OCI-LY1 (cell line): ENCODE data around the gene ZNF778.

ENCODE experiments used
- H2AFZ ChIP-seq: fragments of 200-600 bp; sonication (generic), shearing (Covaris generic); 2 replicates; pipeline ENCODE4 v1.6.0; 2014; ENCODE audit warnings: antibody characterized with exemption, mild to moderate bottlenecking, low read length
- H3F3A ChIP-seq: fragments of 200-600 bp; sonication (generic), shearing (Covaris generic); 2 replicates; pipeline ENCODE4 v1.6.0; 2014; ENCODE audit warnings: mild to moderate bottlenecking, antibody characterized with exemption, low read length, moderate library complexity; ENCODE audit not compliant: insufficient read depth
- H3K27ac ChIP-seq: fragments of 200-600 bp; sonication (generic); 2 replicates; pipeline ENCODE4 v1.5.1; 2014; ENCODE audit warnings: low read length, mixed run types, mild to moderate bottlenecking, low read depth; ENCODE audit not compliant: poor library complexity, severe bottlenecking
- H3K27me3 ChIP-seq: fragments of 200-600 bp; sonication (generic); 2 replicates; pipeline ENCODE4 v1.6.0; 2014; ENCODE audit warnings: antibody characterized with exemption, mild to moderate bottlenecking, low read length, moderate library complexity; ENCODE audit not compliant: insufficient read depth
- H3K36me3 ChIP-seq: fragments of 200-600 bp; sonication (generic); 2 replicates; pipeline ENCODE4 v1.6.1; 2014; ENCODE audit warnings: mild to moderate bottlenecking, antibody characterized with exemption, low read length, moderate library complexity, mixed read lengths; ENCODE audit not compliant: insufficient read depth
- H3K4me1 ChIP-seq: fragments of 200-600 bp; sonication (generic); 2 replicates; pipeline ENCODE4 v1.5.1; 2014; ENCODE audit warnings: mild to moderate bottlenecking, low read length, moderate library complexity; ENCODE audit not compliant: insufficient read depth, severe bottlenecking
- H3K4me2 ChIP-seq: fragments of 200-600 bp; sonication (generic), shearing (Covaris generic); 2 replicates; pipeline ENCODE4 v1.6.1; 2014; ENCODE audit warnings: low read length
- H3K4me3 ChIP-seq: fragments of 200-600 bp; sonication (generic); 2 replicates; pipeline ENCODE4 v1.5.1; 2014; ENCODE audit warnings: low read length, low read depth, mild to moderate bottlenecking, mixed read lengths; ENCODE audit not compliant: poor library complexity, severe bottlenecking
- H3K79me2 ChIP-seq: fragments of 200-600 bp; shearing (Covaris generic); 2 replicates; pipeline ENCODE4 v1.6.1; 2016; ENCODE audit warnings: mixed run types, low read length, mixed read lengths; ENCODE audit not compliant: insufficient read depth
- H3K9ac ChIP-seq: fragments of 200-600 bp; sonication (generic), shearing (Covaris generic); 2 replicates; pipeline ENCODE4 v1.6.1; 2014; ENCODE audit warnings: mild to moderate bottlenecking, low read length, mixed read lengths
- H3K9me2 ChIP-seq: fragments of 200-600 bp; sonication (generic), shearing (Covaris generic); 2 replicates; pipeline ENCODE4 v1.6.1; 2014; ENCODE audit warnings: low read depth, mild to moderate bottlenecking, low read length, mixed read lengths
- H3K9me3 ChIP-seq: fragments of 200-600 bp; shearing (Covaris generic); 2 replicates; pipeline ENCODE4 v1.6.1; 2014; ENCODE audit warnings: low read length, mixed read lengths
- H4K20me1 ChIP-seq: fragments of 200-600 bp; sonication (generic), shearing (Covaris generic); 2 replicates; pipeline ENCODE4 v1.6.0; 2016; ENCODE audit warnings: mild to moderate bottlenecking, low read length; ENCODE audit not compliant: insufficient read depth
- EZH2 ChIP-seq: fragments of 200-600 bp; sonication (generic), shearing (Covaris generic); IDR thresholded peaks from 2 replicates; pipeline ENCODE4 v1.8.0; 2017; ENCODE audit warnings: borderline replicate concordance, mixed run types, mild to moderate bottlenecking, antibody characterized with exemption, low read length, moderate library complexity, mixed read lengths
- TF ChIP-seq, protein P1 (sequence below): fragments of 200-600 bp; sonication (generic), shearing (Covaris generic); IDR thresholded peaks from 2 replicates; pipeline ENCODE4 v1.5.1; 2017; ENCODE audit warnings: mild to moderate bottlenecking, antibody characterized with exemption, low read length, moderate library complexity, mixed read lengths

The ZNF778 gene

DNA sequence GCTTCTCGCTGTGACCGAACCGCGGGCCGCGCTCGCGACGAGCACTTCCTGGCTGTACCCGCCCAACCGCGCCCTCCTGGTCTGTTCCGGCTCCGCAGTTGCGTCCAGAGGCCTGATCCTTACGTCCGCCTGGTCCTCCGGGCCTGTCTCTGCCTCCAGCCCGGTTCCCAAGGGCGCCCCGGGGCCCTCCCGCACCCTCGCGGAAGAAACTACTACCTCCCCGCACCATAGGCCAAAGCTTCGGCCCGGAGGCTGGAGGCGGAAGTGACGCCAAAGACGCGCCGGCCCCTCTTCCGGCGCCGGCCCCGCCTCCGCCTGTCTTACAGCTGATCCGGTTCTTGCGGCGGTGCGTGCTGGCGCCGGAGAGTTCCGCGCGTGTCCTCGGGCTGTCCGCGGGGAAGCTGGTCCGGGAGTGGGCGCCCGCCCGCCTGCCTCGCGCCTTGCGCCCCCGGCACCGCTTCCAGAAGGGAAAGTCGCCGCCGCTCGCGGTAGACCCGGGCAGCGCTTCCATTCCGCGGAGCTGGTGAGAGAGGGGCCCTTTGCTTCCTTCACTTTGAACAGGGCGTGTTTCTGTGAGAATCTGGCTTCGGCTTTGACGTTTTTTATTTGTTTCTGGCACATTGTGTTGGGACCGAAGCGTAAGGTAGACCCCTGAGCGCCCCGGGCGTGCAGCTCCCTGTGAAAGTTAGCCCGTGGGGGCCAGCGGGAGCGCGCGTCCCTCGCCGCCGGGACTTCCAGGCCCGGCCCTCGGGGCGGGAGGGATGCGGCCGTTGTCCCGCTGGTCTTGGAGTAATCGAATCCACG is at the start of gene ZNF778:
Gene ZNF778, plus strand, starts transcription at position 316 of the 804 bp plus-strand sequence. CDS start 3,425 bp downstream, outside the sequence.
- H3K27ac ChIP-seq, result peak within 1 kb of the TSS; percentile 53
- H3K27me3 ChIP-seq, result no peaks in the 10 kb centered on the region

DNA sequence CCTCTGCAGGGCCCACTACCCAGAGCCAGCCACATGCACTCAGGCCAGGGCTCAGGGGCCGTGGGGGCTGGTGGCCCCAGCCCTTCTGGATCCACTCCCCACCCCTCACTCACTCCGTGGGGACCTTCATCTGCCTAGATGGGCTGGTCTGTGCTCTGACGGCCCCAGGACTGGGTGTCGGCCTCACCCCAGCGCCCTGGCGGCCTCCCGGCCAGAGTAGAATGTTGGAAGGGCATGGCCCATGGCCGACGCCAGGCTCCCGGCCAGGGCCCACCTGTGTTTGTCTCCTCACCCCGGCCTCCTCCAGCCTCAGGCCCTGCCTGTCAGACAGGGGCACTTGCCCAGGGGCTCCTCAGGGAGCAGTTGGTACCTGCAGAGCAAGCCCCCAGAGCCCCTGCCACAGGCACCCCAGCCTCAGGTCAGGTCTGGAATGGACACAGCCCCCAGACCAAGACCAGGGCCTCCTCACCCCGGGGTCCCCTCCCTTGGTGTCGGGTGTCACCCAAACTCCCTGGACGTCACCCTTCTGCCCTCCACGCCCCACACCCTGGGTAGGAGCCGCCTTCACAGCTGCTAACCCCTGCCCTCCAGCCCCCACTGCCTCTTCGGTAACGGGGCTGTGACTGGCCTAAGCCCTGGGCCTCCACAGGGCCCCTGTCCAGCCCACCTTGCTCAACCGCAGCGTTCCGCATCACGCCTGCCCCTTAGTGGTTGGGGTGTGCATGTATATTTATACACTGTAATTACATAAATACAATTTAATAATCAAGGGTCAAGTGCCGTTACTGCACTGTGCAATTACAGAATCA is 48.9 kb upstream of the ZNF778 start:
- Histone ChIP-seq H3K9me2 (no peaks in the 10 kb centered on the region), H3K27me3 (peaks cover 10% of the 10 kb centered on the region), H3K4me2 (no peak overlapping the region), H3K4me1 (peaks cover 15% of the 10 kb centered on the region), H4K20me1 (no peaks in the 10 kb centered on the region), H3K79me2 (no peaks in the 10 kb centered on the region), H2AFZ (no peak overlapping the region), H3K9ac (no peak overlapping the region), H3K27ac (no peak overlapping the region), H3K9me3 (no peaks in the 10 kb centered on the region), H3K36me3 (no peaks in the 10 kb centered on the region), H3F3A (no peaks in the 10 kb centered on the region; the same call in 1 of the 2 replicates), H3K4me3 (no peak overlapping the region)
- TF ChIP-seq EZH2, result no peak
- TF ChIP-seq, protein P1, sequence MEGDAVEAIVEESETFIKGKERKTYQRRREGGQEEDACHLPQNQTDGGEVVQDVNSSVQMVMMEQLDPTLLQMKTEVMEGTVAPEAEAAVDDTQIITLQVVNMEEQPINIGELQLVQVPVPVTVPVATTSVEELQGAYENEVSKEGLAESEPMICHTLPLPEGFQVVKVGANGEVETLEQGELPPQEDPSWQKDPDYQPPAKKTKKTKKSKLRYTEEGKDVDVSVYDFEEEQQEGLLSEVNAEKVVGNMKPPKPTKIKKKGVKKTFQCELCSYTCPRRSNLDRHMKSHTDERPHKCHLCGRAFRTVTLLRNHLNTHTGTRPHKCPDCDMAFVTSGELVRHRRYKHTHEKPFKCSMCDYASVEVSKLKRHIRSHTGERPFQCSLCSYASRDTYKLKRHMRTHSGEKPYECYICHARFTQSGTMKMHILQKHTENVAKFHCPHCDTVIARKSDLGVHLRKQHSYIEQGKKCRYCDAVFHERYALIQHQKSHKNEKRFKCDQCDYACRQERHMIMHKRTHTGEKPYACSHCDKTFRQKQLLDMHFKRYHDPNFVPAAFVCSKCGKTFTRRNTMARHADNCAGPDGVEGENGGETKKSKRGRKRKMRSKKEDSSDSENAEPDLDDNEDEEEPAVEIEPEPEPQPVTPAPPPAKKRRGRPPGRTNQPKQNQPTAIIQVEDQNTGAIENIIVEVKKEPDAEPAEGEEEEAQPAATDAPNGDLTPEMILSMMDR, result peak; percentile 45; the same call in 1 of the 2 replicates

More for the DNA sequence above, at the start of gene ZNF778:
- Histone ChIP-seq H3K4me3 (peak within 1 kb of the TSS; percentile 96), H3K9me3 (no peaks in the 10 kb centered on the region), H3K4me2 (peak within 1 kb of the TSS; percentile 90), H3K9ac (peak within 1 kb of the TSS; percentile 78), H3F3A (no peaks in the 10 kb centered on the region), H4K20me1 (no peaks in the 10 kb centered on the region), H3K79me2 (0 out of 2 replicates have a peak, but pooled peaks cover 5% of the 10 kb centered on the region), H2AFZ (peak within 1 kb of the TSS; percentile 71; the same call in 1 of the 2 replicates), H3K36me3 (peaks cover 15% of the 10 kb centered on the region), H3K9me2 (no peaks in the 10 kb centered on the region), H3K4me1 (peaks cover 18% of the 10 kb centered on the region)
- no peak for TF ChIP-seq EZH2
- TF ChIP-seq, protein P1, result no peak

DNA sequence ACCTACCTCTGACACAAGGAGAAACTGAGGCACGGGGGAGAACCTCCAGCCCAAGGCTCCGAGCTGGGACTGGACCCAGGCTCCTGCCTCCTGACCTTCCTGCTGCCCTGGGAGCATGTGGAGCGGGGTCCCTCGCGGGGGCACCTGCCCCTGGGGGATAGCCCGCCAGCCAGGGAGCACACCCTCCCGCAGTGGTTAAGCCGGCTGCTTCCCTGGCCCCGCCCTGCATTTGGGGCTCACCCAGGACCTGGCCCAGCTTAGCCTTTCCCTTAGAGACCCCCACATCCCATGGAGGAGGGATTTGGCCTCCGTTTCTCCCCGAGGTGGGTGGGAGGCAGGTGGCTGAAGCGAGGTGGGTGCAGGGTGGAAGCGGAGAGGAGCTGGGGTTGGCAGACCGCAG is 47.7 kb upstream of the ZNF778 start:
- Histone ChIP-seq H4K20me1 (no peaks in the 10 kb centered on the region), H3K27ac (no peak overlapping the region), H3K27me3 (peaks cover 10% of the 10 kb centered on the region), H3K4me2 (no peak overlapping the region), H3F3A (no peaks in the 10 kb centered on the region), H3K4me3 (no peak overlapping the region), H3K4me1 (peaks cover 15% of the 10 kb centered on the region), H3K9me2 (no peaks in the 10 kb centered on the region), H3K36me3 (no peaks in the 10 kb centered on the region), H3K9me3 (no peaks in the 10 kb centered on the region), H3K79me2 (no peaks in the 10 kb centered on the region), H2AFZ (no peak overlapping the region), H3K9ac (no peak overlapping the region)
- TF ChIP-seq, protein P1, result no peak
- TF ChIP-seq EZH2, result no peak
